Fibroblast of lung (primary cell): Measurements from ENCODE around the gene BIN1.

ENCODE experiments used
- EZH2 ChIP-seq: IDR thresholded peaks from 2 replicates; pipeline ENCODE4 v1.5.1; 2012; ENCODE audit warnings: low read length, control low read depth, mild to moderate bottlenecking; ENCODE audit errors: missing control alignments
- TF ChIP-seq, protein P1 (sequence below), 2 donors: IDR thresholded peaks in 1 of 2; conservative IDR thresholded peaks in 1 of 2; 1 replicate in 1 of 2; 2 replicates in 1 of 2; pipeline ENCODE4 v1.5.1; 2011 to 2012; ENCODE audit warnings: low read length in 2 of 2, control low read depth in 1 of 2, inconsistent platforms in 1 of 2, low read depth in 1 of 2, mild to moderate bottlenecking in 1 of 2

DNA sequence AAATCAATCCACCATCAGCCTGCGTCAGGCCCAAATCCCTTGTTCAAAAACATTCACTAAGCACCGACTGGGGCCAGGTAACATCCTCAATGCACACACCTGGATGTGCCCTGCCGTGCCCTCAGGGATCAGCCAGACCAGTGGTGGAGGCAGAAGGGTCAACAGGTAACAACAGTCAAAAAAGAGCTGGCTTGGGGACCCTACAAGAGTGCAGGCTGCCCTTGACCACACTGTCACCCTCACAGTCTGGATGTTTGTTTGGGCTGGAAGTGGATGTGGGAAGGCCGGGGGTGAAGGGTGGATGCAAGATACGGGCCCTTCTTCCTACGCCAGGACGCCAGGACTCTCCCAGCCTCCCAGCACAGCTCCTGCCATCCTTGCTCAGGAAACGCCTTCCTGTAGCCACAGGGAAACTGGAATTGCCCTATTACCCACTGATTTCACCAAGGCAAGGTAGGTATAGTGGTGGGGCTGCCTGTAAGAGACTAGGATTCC lies 2.7 kb downstream of the BIN1 start:
- TF ChIP-seq, protein P1, sequence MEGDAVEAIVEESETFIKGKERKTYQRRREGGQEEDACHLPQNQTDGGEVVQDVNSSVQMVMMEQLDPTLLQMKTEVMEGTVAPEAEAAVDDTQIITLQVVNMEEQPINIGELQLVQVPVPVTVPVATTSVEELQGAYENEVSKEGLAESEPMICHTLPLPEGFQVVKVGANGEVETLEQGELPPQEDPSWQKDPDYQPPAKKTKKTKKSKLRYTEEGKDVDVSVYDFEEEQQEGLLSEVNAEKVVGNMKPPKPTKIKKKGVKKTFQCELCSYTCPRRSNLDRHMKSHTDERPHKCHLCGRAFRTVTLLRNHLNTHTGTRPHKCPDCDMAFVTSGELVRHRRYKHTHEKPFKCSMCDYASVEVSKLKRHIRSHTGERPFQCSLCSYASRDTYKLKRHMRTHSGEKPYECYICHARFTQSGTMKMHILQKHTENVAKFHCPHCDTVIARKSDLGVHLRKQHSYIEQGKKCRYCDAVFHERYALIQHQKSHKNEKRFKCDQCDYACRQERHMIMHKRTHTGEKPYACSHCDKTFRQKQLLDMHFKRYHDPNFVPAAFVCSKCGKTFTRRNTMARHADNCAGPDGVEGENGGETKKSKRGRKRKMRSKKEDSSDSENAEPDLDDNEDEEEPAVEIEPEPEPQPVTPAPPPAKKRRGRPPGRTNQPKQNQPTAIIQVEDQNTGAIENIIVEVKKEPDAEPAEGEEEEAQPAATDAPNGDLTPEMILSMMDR (conservative IDR thresholded peaks at IDR 0.05 in 1 of 2, IDR thresholded peaks at IDR 0.05 in 1 of 2; ENCODE audit: low read depth in 1 of 2, low read length in 2 of 2) = no peak
- TF ChIP-seq EZH2 = no peak
